WI38 (cell line): Measurements from ENCODE around the gene NEDD9.

Experiments
- H3K4me3 ChIP-seq: 2 replicates; pipeline ENCODE4 v1.5.1; 2011; ENCODE audit warnings: low read depth, mild to moderate bottlenecking, control low read depth, low read length
- CTCF ChIP-seq: IDR thresholded peaks from 2 replicates; pipeline ENCODE4 v1.5.1; 2012; ENCODE audit warnings: low read depth, mild to moderate bottlenecking, control low read depth, low read length

Gene NEDD9

GRCh38 chr6:11209906-11210305, 22.6 kb downstream of the NEDD9 start:
- TF ChIP-seq CTCF = no peak
- H3K4me3 ChIP-seq = no peak overlapping the region

GRCh38 chr6:11209369-11209768, 23.1 kb downstream of the NEDD9 start:
- TF ChIP-seq CTCF = no peak
- H3K4me3 ChIP-seq = no peak overlapping the region

- TF ChIP-seq CTCF = no peak
- H3K4me3 ChIP-seq = no peak overlapping the region
These were observed 23.6 kb downstream of the NEDD9 start for GRCh38 chr6:11208854-11209253.

- no peak for TF ChIP-seq CTCF
- no peak overlapping the region for H3K4me3 ChIP-seq
These were observed 24.2 kb downstream of the NEDD9 start for GRCh38 chr6:11208267-11208666.

- no peak overlapping the region for H3K4me3 ChIP-seq
- no peak for TF ChIP-seq CTCF
These were observed 25.1 kb downstream of the NEDD9 start for GRCh38 chr6:11207199-11207968.

GRCh38 chr6:11206576-11206975, 25.9 kb downstream of the NEDD9 start:
- no peak overlapping the region for H3K4me3 ChIP-seq
- TF ChIP-seq CTCF = no peak

- H3K4me3 ChIP-seq = no peak overlapping the region
- no peak for TF ChIP-seq CTCF
These were observed 27.6 kb downstream of the NEDD9 start for GRCh38 chr6:11204794-11205366.
